Measurements from ENCODE around the gene HOXD13. TPM values are rescaled to one million over a fixed set of nuclear protein-coding genes. Genes with fewer than 3 reads are reported as not detected.
A peak's percentile ranks its signal among the peaks of the same experiment; 100 is the strongest.

HOXD13 gene
- total and polyA plus RNA-seq, 2 experiments from 2014 or later, result not detected

GRCh38 chr2:176134035-176134434 is 41.5 kb downstream of the HOXD13 start:
- Mint-ChIP-seq H3K4me3 (no peak overlapping the region), H3K4me1 (peaks cover 25% of the 10 kb centered on the region), H3K27ac (no peak overlapping the region), H3K27me3 (ENCODE audit: insufficient read depth, low read depth, poor library complexity) (peaks cover 95% of the 10 kb centered on the region), H3K9me3 (peaks cover 5% of the 10 kb centered on the region; the same call in 2 of the 3 replicates), H3K36me3 (ENCODE audit: low read depth) (no peaks in the 10 kb centered on the region; the same call in 2 of the 3 replicates)
- H3K27me3 ChIP-seq (ENCODE audit: insufficient read depth), result peaks cover 100% of the 10 kb centered on the region
- H3K9me2 ChIP-seq (ENCODE audit: insufficient read depth), result no peaks in the 10 kb centered on the region
- H3F3A ChIP-seq (replicated peaks; ENCODE audit: low read depth), result peaks cover 61% of the 10 kb centered on the region
- ATAC-seq (no peak), DNase-seq (ENCODE audit: low spot score) (no peak)
- TF ChIP-seq ZNF331 (CRISPR knock-in tag; IDR thresholded peaks at IDR 0.05; ENCODE audit: low read depth), result no peak
- TF ChIP-seq JUNB (IDR thresholded peaks at IDR 0.05; ENCODE audit: unreplicated experiment), result no peak
- no peak for TF ChIP-seq EZH2phosphoT487 (IDR thresholded peaks at IDR 0.05; ENCODE audit: unreplicated experiment)
- no peaks in the 10 kb centered on the region for H3K36me3 ChIP-seq (ENCODE audit: insufficient read depth)
- H4K20me1 ChIP-seq (replicated peaks; ENCODE audit: insufficient read depth), result peaks cover 69% of the 10 kb centered on the region
- H3K4me3 ChIP-seq, result no peak overlapping the region
- H3K27ac ChIP-seq (ENCODE audit: low read depth), result no peak overlapping the region
- H3K4me2 ChIP-seq, result no peak overlapping the region
- H3K4me1 ChIP-seq (ENCODE audit: insufficient read depth), result peaks cover 43% of the 10 kb centered on the region
- H2AFZ ChIP-seq, result no peak overlapping the region
- no peaks in the 10 kb centered on the region for H3K79me2 ChIP-seq (replicated peaks; ENCODE audit: insufficient read depth)

GRCh38 chr2:176135035-176135440 is 42.5 kb downstream of the HOXD13 start:
- peaks cover 63% of the 10 kb centered on the region for H3F3A ChIP-seq (replicated peaks; ENCODE audit: low read depth)
- peaks cover 100% of the 10 kb centered on the region for H3K27me3 ChIP-seq (ENCODE audit: insufficient read depth)
- TF ChIP-seq CTCF (conservative IDR thresholded peaks at IDR 0.05; ENCODE audit: low read depth in 2 of 2) (peak in 1 of 2 experiments; percentile 17; a peak in 1 of 4 replicates), REST (IDR thresholded peaks at IDR 0.05; ENCODE audit: unreplicated experiment) (no peak), EZH2phosphoT487 (IDR thresholded peaks at IDR 0.05; ENCODE audit: unreplicated experiment) (no peak), CREB1 (CRISPR knock-in tag; IDR thresholded peaks at IDR 0.05; ENCODE audit: low read depth) (no peak), NANOG (IDR thresholded peaks at IDR 0.05; ENCODE audit: borderline replicate concordance) (no peak), EZH2 (IDR thresholded peaks at IDR 0.05; ENCODE audit: low read depth, unreplicated experiment) (no peak), ZNF331 (CRISPR knock-in tag; IDR thresholded peaks at IDR 0.05; ENCODE audit: low read depth) (no peak)
- no peak overlapping the region for H3K4me3 ChIP-seq
- peak overlapping the region; percentile 83; the same call in 1 of the 2 replicates for H3K4me2 ChIP-seq
- no peak for DNase-seq (ENCODE audit: low spot score)
- H3K36me3 ChIP-seq (ENCODE audit: insufficient read depth), result no peaks in the 10 kb centered on the region
- Mint-ChIP-seq H3K36me3 (ENCODE audit: low read depth) (no peaks in the 10 kb centered on the region; the same call in 2 of the 3 replicates), H3K4me3 (peak overlapping the region; percentile 67; the same call in 1 of the 3 replicates), H3K27ac (no peak overlapping the region), H3K9me3 (peaks cover 8% of the 10 kb centered on the region; the same call in 2 of the 3 replicates), H3K4me1 (peaks cover 26% of the 10 kb centered on the region), H3K27me3 (ENCODE audit: insufficient read depth, low read depth, poor library complexity) (peaks cover 96% of the 10 kb centered on the region)
- no peaks in the 10 kb centered on the region for H3K9me2 ChIP-seq (ENCODE audit: insufficient read depth)
- H3K79me2 ChIP-seq (replicated peaks; ENCODE audit: insufficient read depth), result no peaks in the 10 kb centered on the region
- peaks cover 71% of the 10 kb centered on the region for H4K20me1 ChIP-seq (replicated peaks; ENCODE audit: insufficient read depth)
- H2AFZ ChIP-seq, result no peak overlapping the region
- H3K27ac ChIP-seq (ENCODE audit: low read depth), result no peak overlapping the region
- ATAC-seq, result no peak
- H3K4me1 ChIP-seq (ENCODE audit: insufficient read depth), result peaks cover 44% of the 10 kb centered on the region
